Keratinocyte (primary cell): ENCODE results near the gene RAVER1. TPM values are rescaled to one million over a fixed set of nuclear protein-coding genes. Genes with fewer than 3 reads are reported as not detected.

Experiments
- DNase-seq: peaks from one replicate; pipeline ENCODE4 v3.0.0-alpha.2; 2011; ENCODE audit warnings: low read depth, missing footprints, low spot score
- FAIRE-seq: peaks from 2 replicates; lab custom pipeline; 2011; peaks lifted over from hg19 to GRCh38; lab: Jason Lieb, UNC
- H2AFZ ChIP-seq: 2 replicates; pipeline ENCODE4 v1.6.0; 2012; ENCODE audit warnings: low read length, control low read depth, inconsistent platforms; ENCODE audit not compliant: control insufficient read depth
- H3K27ac ChIP-seq: 2 replicates; pipeline ENCODE4 v1.5.1; 2011; ENCODE audit warnings: low read length; ENCODE audit not compliant: control insufficient read depth, insufficient read depth
- H3K27me3 ChIP-seq: 3 replicates; pipeline ENCODE4 v1.6.0; 2011; ENCODE audit warnings: low read length; ENCODE audit not compliant: control insufficient read depth, insufficient read depth; ENCODE audit errors: extremely low read depth
- H3K36me3 ChIP-seq, 2 experiments: 2 replicates in 1 of 2; 3 replicates in 1 of 2; pipeline ENCODE4 v1.5.1; 2011; ENCODE audit warnings: low read length in 2 of 2, mild to moderate bottlenecking in 1 of 2; ENCODE audit not compliant: control insufficient read depth in 2 of 2, insufficient read depth in 2 of 2; ENCODE audit errors: extremely low read depth in 1 of 2
- H3K4me1 ChIP-seq: 3 replicates; pipeline ENCODE4 v1.5.1; 2011; ENCODE audit warnings: low read length; ENCODE audit not compliant: control insufficient read depth, insufficient read depth; ENCODE audit errors: extremely low read depth
- H3K4me2 ChIP-seq: 3 replicates; pipeline ENCODE4 v1.6.0; 2011; ENCODE audit warnings: low read depth, low read length; ENCODE audit not compliant: control insufficient read depth, insufficient read depth; ENCODE audit errors: extremely low read depth
- H3K4me3 ChIP-seq, 3 experiments: fragments of 200-600 bp in 1 of 3; sonication (generic) in 1 of 3; 2 replicates in 2 of 3; 3 replicates in 1 of 3; pipeline ENCODE4 v1.5.1; 2011 to 2016; ENCODE audit warnings: low read length in 3 of 3, mild to moderate bottlenecking in 3 of 3, control low read depth in 2 of 3, inconsistent platforms in 1 of 3, low read depth in 1 of 3, mixed read lengths in 1 of 3, mixed run types in 1 of 3, moderate library complexity in 1 of 3; ENCODE audit not compliant: control insufficient read depth in 2 of 3, insufficient read depth in 2 of 3; ENCODE audit errors: extremely low read depth in 1 of 3
- H3K79me2 ChIP-seq: 2 replicates; pipeline ENCODE4 v1.6.0; 2012; ENCODE audit warnings: low read length; ENCODE audit not compliant: control insufficient read depth, insufficient read depth
- H3K9ac ChIP-seq: 3 replicates; pipeline ENCODE4 v1.6.0; 2011; ENCODE audit warnings: low read length; ENCODE audit not compliant: control insufficient read depth, insufficient read depth; ENCODE audit errors: extremely low read depth
- H3K9me1 ChIP-seq: 3 replicates; pipeline ENCODE4 v1.6.0; 2011; ENCODE audit warnings: low read length; ENCODE audit not compliant: control insufficient read depth, insufficient read depth; ENCODE audit errors: extremely low read depth
- H3K9me3 ChIP-seq: 2 replicates; pipeline ENCODE4 v1.5.1; 2012; ENCODE audit warnings: low read depth, low read length; ENCODE audit not compliant: control insufficient read depth
- H4K20me1 ChIP-seq: 3 replicates; pipeline ENCODE4 v1.6.0; 2011; ENCODE audit warnings: low read length; ENCODE audit not compliant: control insufficient read depth, insufficient read depth; ENCODE audit errors: extremely low read depth
- EZH2 ChIP-seq: IDR thresholded peaks from one replicate; pipeline ENCODE4 v1.6.1; 2012; ENCODE audit warnings: inconsistent platforms, mild to moderate bottlenecking, low read length, moderate library complexity
- dilution Hi-C: fragments of 300-500 bp; cut with MboI; formaldehyde crosslinking; loops from one replicate; pipeline ENCODE4 v1.7.0; 2020; ENCODE audit warnings: low sequenced_read_pairs; ENCODE audit not compliant: extremely low pct_ligation_motif_present
- polyA plus RNA-seq, 5 experiments: library from polyadenylated mRNA; depleted of rRNA in 3 of 5; stranded (reverse) in 3 of 5; stranded (forward) in 1 of 5; unstranded in 1 of 5; fragments of >200 nt; gene quantifications; 1 replicate in 1 of 5; 2 replicates in 3 of 5; 3 replicates in 1 of 5; pipeline versions ENCODE4 v1.2.1 to v1.2.3, GENCODE V29; 2011 to 2012; ENCODE audit warnings: missing spikeins in 2 of 5, low read depth in 1 of 5, low replicate concordance in 1 of 5
- TF ChIP-seq, protein P1 (sequence below), 3 experiments: IDR thresholded peaks in 1 of 3; conservative IDR thresholded peaks in 1 of 3; optimal IDR thresholded peaks in 1 of 3; 2 replicates in 2 of 3; 3 replicates in 1 of 3; pipeline versions ENCODE3 to v1.5.1; 2011; ENCODE audit warnings: low read length in 3 of 3, mild to moderate bottlenecking in 3 of 3, moderate library complexity in 2 of 3, control low read depth in 1 of 3, inconsistent platforms in 1 of 3; ENCODE audit not compliant: insufficient read depth in 2 of 3; ENCODE audit errors: extremely low read depth in 1 of 3

The RAVER1 gene
- polyA plus RNA-seq, 1 donor (not counting 4 experiments of a cell fraction or from before 2014, with no cell fraction given) = 0.84 TPM

DNA sequence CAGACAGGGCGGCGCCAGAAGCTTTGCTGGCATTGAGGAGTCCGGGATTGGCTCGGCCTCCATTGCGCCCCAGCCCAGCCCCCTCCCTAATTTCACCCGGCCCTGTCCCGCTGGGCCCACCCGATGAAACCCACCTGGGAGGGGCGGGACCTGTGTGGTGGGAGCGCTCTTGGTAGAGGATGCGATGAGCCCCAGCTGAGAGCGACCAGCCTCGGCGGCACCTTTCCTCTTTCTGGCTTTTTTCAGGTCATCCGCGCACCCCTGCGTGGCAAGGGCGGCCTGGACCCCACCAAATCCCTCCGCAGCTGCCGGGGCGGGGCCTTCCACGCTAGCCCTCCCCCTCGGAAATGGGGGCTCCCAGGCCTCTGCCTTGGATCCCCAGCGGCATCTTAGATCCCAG is 23.9 kb downstream of the RAVER1 start, which contains the start of gene ZGLP1:
Gene ZGLP1, minus strand, starts transcription at position 393 of the 400 bp plus-strand sequence.
- dilution Hi-C loops = no loop called here
- Histone ChIP-seq H3K4me1 (no peaks in the 10 kb centered on the region), H3K9ac (no peak within 1 kb of the TSS), H3K9me3 (no peaks in the 10 kb centered on the region), H3K27me3 (no peaks in the 10 kb centered on the region), H2AFZ (no peak within 1 kb of the TSS), H3K36me3 (peaks cover 8% of the 10 kb centered on the region in 2 experiments), H4K20me1 (no peaks in the 10 kb centered on the region), H3K9me1 (no peaks in the 10 kb centered on the region), H3K27ac (no peak within 1 kb of the TSS), H3K4me3 (no peak within 1 kb of the TSS), H3K4me2 (no peak within 1 kb of the TSS), H3K79me2 (no peaks in the 10 kb centered on the region)
- no peak for TF ChIP-seq EZH2
- TF ChIP-seq, protein P1, sequence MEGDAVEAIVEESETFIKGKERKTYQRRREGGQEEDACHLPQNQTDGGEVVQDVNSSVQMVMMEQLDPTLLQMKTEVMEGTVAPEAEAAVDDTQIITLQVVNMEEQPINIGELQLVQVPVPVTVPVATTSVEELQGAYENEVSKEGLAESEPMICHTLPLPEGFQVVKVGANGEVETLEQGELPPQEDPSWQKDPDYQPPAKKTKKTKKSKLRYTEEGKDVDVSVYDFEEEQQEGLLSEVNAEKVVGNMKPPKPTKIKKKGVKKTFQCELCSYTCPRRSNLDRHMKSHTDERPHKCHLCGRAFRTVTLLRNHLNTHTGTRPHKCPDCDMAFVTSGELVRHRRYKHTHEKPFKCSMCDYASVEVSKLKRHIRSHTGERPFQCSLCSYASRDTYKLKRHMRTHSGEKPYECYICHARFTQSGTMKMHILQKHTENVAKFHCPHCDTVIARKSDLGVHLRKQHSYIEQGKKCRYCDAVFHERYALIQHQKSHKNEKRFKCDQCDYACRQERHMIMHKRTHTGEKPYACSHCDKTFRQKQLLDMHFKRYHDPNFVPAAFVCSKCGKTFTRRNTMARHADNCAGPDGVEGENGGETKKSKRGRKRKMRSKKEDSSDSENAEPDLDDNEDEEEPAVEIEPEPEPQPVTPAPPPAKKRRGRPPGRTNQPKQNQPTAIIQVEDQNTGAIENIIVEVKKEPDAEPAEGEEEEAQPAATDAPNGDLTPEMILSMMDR (optimal IDR thresholded peaks at IDR 0.05 in 1 of 3, IDR thresholded peaks at IDR 0.05 in 1 of 3, conservative IDR thresholded peaks at IDR 0.05 in 1 of 3; ENCODE audit: extremely low read depth in 1 of 3, insufficient read depth in 2 of 3, low read length in 3 of 3) = no peak
- DNase-seq (no peak), FAIRE-seq (no peak)

DNA sequence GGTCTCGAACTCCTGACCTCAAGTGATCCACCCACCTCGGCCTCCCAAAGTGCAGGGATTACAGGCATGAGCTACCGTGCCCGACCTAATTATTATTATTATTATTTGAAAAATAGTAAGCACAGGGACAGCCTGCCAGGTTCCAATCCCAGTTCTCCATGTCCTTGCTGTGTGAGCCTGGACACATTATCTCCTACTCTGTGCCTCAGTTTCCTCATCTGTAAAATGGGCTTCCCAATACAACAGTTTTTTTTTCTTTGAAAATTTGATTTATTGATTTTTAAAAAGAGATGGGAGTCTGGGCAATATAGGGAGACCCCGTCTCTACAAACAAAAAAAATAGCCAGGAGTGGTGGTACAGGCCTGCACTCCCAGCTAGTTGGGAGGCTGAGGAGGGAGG is 27.0 kb downstream of the RAVER1 start:
- H3K79me2 ChIP-seq = no peaks in the 10 kb centered on the region
- no peak overlapping the region for H2AFZ ChIP-seq
- peaks cover 8% of the 10 kb centered on the region in 2 experiments for H3K36me3 ChIP-seq
- no peak for FAIRE-seq
- H3K27ac ChIP-seq = no peak overlapping the region
- no peak overlapping the region for H3K9ac ChIP-seq
- no peak for DNase-seq
- dilution Hi-C loops = no loop called here
- H3K4me2 ChIP-seq = no peak overlapping the region
- H3K9me3 ChIP-seq = no peaks in the 10 kb centered on the region
- H3K27me3 ChIP-seq = no peaks in the 10 kb centered on the region
- TF ChIP-seq, protein P1 (optimal IDR thresholded peaks at IDR 0.05 in 1 of 3, IDR thresholded peaks at IDR 0.05 in 1 of 3, conservative IDR thresholded peaks at IDR 0.05 in 1 of 3; ENCODE audit: extremely low read depth in 1 of 3, insufficient read depth in 2 of 3, low read length in 3 of 3) = no peak
- no peak for TF ChIP-seq EZH2
- peaks cover 6% of the 10 kb centered on the region for H3K4me1 ChIP-seq
- no peaks in the 10 kb centered on the region for H3K9me1 ChIP-seq
- no peak overlapping the region for H3K4me3 ChIP-seq
- H4K20me1 ChIP-seq = no peaks in the 10 kb centered on the region
